ENCODE data around the gene TNPO2.

The TNPO2 gene

DNA sequence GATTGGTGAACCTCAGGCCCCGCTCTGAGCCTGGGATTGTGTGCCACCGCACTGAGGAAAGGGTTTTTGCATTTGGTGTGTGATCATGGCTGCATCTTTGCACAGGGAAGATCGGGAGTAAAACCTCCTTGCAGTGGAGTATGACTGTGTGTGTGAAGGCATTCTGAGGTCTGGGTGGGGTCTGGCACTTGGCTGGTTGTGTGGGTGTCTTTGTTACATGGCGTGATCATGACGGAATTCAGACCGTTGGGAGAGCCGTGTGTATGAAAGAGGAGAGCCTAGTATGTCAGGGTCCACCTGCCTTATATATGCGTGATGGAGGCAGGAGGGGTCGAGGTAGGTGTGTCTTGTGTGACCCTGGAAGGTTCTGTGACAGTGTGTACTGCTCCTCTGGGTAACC is 27.1 kb upstream of the TNPO2 start:
- ChIA-PET POLR2A (interaction anchor here (1.6 kb wide), 1 partner anchor 41 kb away, joined by 3 read pairs; the partner anchor contains the start of gene JUNB), CTCF (interaction anchor here (1.1 to 31.4 kb wide), 4 partner anchors 11 to 48 kb away, joined by 3 to 1565 read pairs (median 332); partner anchors contain the start of genes JUNB, PRDX2, RNASEH2A and THSD8)
- DNase-seq (ENCODE audit: low read depth, low spot score) = no peak
- H3K4me3 ChIP-seq (ENCODE audit: low read depth, low read length) = no peak overlapping the region
- TF ChIP-seq, protein P1, sequence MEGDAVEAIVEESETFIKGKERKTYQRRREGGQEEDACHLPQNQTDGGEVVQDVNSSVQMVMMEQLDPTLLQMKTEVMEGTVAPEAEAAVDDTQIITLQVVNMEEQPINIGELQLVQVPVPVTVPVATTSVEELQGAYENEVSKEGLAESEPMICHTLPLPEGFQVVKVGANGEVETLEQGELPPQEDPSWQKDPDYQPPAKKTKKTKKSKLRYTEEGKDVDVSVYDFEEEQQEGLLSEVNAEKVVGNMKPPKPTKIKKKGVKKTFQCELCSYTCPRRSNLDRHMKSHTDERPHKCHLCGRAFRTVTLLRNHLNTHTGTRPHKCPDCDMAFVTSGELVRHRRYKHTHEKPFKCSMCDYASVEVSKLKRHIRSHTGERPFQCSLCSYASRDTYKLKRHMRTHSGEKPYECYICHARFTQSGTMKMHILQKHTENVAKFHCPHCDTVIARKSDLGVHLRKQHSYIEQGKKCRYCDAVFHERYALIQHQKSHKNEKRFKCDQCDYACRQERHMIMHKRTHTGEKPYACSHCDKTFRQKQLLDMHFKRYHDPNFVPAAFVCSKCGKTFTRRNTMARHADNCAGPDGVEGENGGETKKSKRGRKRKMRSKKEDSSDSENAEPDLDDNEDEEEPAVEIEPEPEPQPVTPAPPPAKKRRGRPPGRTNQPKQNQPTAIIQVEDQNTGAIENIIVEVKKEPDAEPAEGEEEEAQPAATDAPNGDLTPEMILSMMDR (IDR thresholded peaks at IDR 0.05; ENCODE audit: insufficient read depth, low read length, missing control alignments) = no peak

- TF ChIP-seq, protein P1 (IDR thresholded peaks at IDR 0.05; ENCODE audit: insufficient read depth, low read length, missing control alignments) = no peak
- POLR2A ChIA-PET = interaction anchor here (1.6 kb wide), 1 partner anchor 41 kb away, joined by 3 read pairs; the partner anchor contains the start of gene JUNB
- CTCF ChIA-PET = interaction anchor here (0.9 to 31.4 kb wide), 5 partner anchors 11 to 98 kb away, joined by 3 to 660 read pairs (median 4); no protein-coding TSS in a partner anchor
- no peak overlapping the region for H3K4me3 ChIP-seq (ENCODE audit: low read depth, low read length)
- DNase-seq (ENCODE audit: low read depth, low spot score) = no peak
Measured at GRCh38 chr19:12749938-12750521, 26.3 kb upstream of the TNPO2 start.

GRCh38 chr19:12748489-12748888 is 24.8 kb upstream of the TNPO2 start:
- TF ChIP-seq, protein P1 (IDR thresholded peaks at IDR 0.05; ENCODE audit: insufficient read depth, low read length, missing control alignments) = no peak
- no peak for DNase-seq (ENCODE audit: low read depth, low spot score)
- POLR2A ChIA-PET = no interaction called here
- H3K4me3 ChIP-seq (ENCODE audit: low read depth, low read length) = no peak overlapping the region
- CTCF ChIA-PET = interaction anchor here (31.4 kb wide), 1 partner anchor 14 kb away, joined by 660 read pairs; no protein-coding TSS in a partner anchor

DNA sequence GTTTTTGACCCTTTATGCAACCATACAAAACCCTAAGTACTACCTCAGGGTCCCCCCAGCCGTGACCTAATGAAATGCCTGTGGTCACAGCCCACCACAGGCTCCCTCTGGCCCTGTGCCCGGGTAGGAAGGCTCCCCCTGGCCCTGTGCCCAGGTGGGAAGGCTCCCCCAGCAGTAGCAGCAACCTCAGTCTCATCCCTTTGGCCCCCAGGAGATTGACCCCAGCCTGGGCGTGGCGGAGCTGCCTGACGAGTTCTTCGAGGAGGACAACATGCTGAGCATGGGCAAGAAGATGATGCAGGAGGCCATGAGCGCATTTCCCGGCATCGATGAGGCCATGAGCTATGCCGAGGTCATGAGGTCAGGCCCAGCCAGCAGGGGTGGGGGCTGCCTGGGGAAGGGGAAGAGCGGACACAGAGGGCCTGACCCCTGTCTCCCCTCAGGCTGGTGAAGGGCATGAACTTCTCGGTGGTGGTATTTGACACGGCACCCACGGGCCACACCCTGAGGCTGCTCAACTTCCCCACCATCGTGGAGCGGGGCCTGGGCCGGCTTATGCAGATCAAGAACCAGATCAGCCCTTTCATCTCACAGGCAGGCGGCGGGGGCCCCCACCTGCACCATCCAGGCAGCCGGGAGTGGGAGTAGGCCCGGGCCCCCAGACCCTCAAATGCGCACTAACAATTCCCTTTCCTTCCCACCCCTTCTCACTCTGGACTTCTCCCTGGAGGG is 21.6 kb upstream of the TNPO2 start:
- CTCF ChIA-PET = interaction anchor here (0.6 to 31.4 kb wide), 2 partner anchors 17 to 103 kb away, joined by 4 to 660 read pairs; no protein-coding TSS in a partner anchor
- TF ChIP-seq, protein P1 (IDR thresholded peaks at IDR 0.05; ENCODE audit: insufficient read depth, low read length, missing control alignments) = no peak
- no peak for DNase-seq (ENCODE audit: low read depth, low spot score)
- POLR2A ChIA-PET = no interaction called here
- no peak overlapping the region for H3K4me3 ChIP-seq (ENCODE audit: low read depth, low read length)

DNA sequence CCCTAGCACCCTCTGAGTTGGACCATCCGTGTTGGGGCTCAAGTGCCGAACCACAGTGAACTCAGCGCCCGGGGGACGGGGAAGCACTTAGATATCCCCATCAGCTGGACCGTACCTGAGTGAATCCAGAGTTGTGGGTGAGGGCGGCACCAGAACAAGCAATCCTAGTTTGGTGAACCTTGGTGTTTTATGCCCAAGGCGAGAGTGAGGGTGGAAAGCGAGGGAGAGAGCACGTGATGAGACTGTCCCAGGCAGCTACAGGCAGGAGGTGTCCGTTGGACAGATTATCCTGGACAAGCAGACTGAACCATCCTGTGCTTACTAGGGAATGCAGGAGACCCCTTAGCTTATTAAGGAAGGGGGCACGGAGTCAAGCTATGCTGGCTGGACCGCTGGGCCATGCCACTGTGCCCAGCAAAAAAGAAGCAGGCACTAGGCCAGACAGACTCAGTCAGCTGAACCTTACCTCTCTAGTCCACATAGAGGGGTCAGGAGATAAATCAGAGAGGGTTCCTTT is 14.2 kb upstream of the TNPO2 start:
- H3K4me3 ChIP-seq (ENCODE audit: low read depth, low read length) = peak overlapping the region; percentile 93
- TF ChIP-seq, protein P1 (IDR thresholded peaks at IDR 0.05; ENCODE audit: insufficient read depth, low read length, missing control alignments) = no peak
- DNase-seq (ENCODE audit: low read depth, low spot score) = no peak
- ChIA-PET CTCF (interaction anchor here (0.8 to 31.4 kb wide), 9 partner anchors 21 to 110 kb away, joined by 3 to 660 read pairs (median 3); partner anchors contain the start of genes MAN2B1 and WDR83), POLR2A (interaction anchor here (0.7 to 1.0 kb wide), 2 partner anchors 15 to 25 kb away, joined by 3 to 4 read pairs; no protein-coding TSS in a partner anchor)
